Neuron (in vitro differentiated cells): ENCODE data around the gene VLDLR.

Experiments used
- H2AFZ ChIP-seq: one replicate; pipeline ENCODE4 v1.6.1; 2013; ENCODE audit warnings: low read depth, mild to moderate bottlenecking, inconsistent platforms, low read length, moderate library complexity
- H3K27me3 ChIP-seq: one replicate; pipeline ENCODE4 v1.6.1; 2013; ENCODE audit warnings: low read length; ENCODE audit not compliant: insufficient read depth
- H3K36me3 ChIP-seq: one replicate; pipeline ENCODE4 v1.6.1; 2013; ENCODE audit warnings: low read length; ENCODE audit not compliant: insufficient read depth
- H3K4me1 ChIP-seq: one replicate; pipeline ENCODE4 v1.6.1; 2013; ENCODE audit warnings: low read length; ENCODE audit not compliant: insufficient read depth
- H3K4me3 ChIP-seq: 2 replicates; pipeline ENCODE4 v1.5.1; 2013; ENCODE audit warnings: mild to moderate bottlenecking, low read length, moderate library complexity
- H3K9me3 ChIP-seq: one replicate; pipeline ENCODE4 v1.6.1; 2013; ENCODE audit warnings: low read length

Gene VLDLR

DNA sequence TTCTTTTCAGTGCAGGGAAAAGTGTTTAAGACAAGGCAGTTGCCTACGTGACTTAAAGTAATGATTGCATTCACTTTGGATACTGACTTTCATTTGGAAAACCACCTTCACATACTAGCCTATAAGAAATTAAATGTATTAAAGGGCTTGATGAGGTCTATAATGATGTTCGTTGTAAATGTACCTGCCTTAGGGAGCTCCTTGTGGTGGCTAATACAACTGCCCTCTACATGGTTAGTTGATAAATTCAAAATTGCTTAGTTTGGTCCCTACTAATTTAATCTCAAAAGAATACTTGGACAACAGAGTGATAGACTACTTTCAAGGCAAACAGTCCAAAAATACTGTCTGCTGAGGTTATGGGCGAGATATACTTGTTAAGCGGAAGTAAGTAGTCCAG is 3.8 kb downstream of the VLDLR start:
- Histone ChIP-seq H3K9me3 (no peaks in the 10 kb centered on the region), H2AFZ (no peak overlapping the region), H3K27me3 (no peaks in the 10 kb centered on the region), H3K4me3 (no peak overlapping the region), H3K4me1 (peaks cover 20% of the 10 kb centered on the region), H3K36me3 (no peaks in the 10 kb centered on the region)

GRCh38 chr9:2628919-2629318 is 7.3 kb downstream of the VLDLR start:
- H3K27me3 ChIP-seq, result no peaks in the 10 kb centered on the region
- H3K4me3 ChIP-seq, result no peak overlapping the region
- no peak overlapping the region for H2AFZ ChIP-seq
- H3K9me3 ChIP-seq, result no peaks in the 10 kb centered on the region
- peaks cover 21% of the 10 kb centered on the region for H3K4me1 ChIP-seq
- H3K36me3 ChIP-seq, result no peaks in the 10 kb centered on the region

- Histone ChIP-seq H3K4me3 (no peak overlapping the region), H3K9me3 (no peaks in the 10 kb centered on the region), H3K36me3 (no peaks in the 10 kb centered on the region), H3K4me1 (peaks cover 23% of the 10 kb centered on the region), H3K27me3 (no peaks in the 10 kb centered on the region), H2AFZ (no peak overlapping the region)
Measured at GRCh38 chr9:2630158-2630557, 8.6 kb downstream of the VLDLR start.

GRCh38 chr9:2631263-2631662 is 9.7 kb downstream of the VLDLR start:
- Histone ChIP-seq H3K27me3 (no peaks in the 10 kb centered on the region), H3K36me3 (peaks cover 7% of the 10 kb centered on the region), H3K4me1 (peaks cover 34% of the 10 kb centered on the region), H3K4me3 (no peak overlapping the region), H3K9me3 (no peaks in the 10 kb centered on the region), H2AFZ (no peak overlapping the region)

DNA sequence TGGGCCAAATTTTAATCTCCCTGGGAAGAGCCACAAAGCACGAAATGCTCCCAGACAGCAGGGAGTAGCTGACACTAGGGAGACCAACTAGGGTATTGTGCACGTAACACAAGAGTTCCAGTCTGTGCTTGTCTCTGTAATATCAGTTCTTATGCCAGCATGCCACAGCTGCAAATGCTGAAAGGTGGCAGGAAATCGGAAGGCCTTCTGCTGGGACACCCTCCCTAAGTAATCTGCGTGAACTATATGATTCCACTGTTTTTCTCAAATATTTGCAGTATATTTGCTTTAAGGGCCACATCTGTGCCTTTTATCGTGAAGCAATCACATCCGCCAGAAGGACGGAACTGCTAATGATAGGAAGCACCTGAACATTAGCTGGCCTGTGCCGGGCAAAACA is 12.6 kb downstream of the VLDLR start:
- H3K4me3 ChIP-seq, result no peak overlapping the region
- peaks cover 30% of the 10 kb centered on the region for H3K36me3 ChIP-seq
- H2AFZ ChIP-seq, result no peak overlapping the region

GRCh38 chr9:2634818-2635217 is 13.2 kb downstream of the VLDLR start:
- peaks cover 36% of the 10 kb centered on the region for H3K36me3 ChIP-seq
- no peaks in the 10 kb centered on the region for H3K27me3 ChIP-seq
- no peak overlapping the region for H3K4me3 ChIP-seq
- H3K4me1 ChIP-seq, result peaks cover 39% of the 10 kb centered on the region
- H3K9me3 ChIP-seq, result peaks cover 5% of the 10 kb centered on the region
- no peak overlapping the region for H2AFZ ChIP-seq

More for the DNA sequence above, 12.6 kb downstream of the VLDLR start:
- no peaks in the 10 kb centered on the region for H3K27me3 ChIP-seq
- H3K4me1 ChIP-seq, result peaks cover 39% of the 10 kb centered on the region
- peaks cover 2% of the 10 kb centered on the region for H3K9me3 ChIP-seq

DNA sequence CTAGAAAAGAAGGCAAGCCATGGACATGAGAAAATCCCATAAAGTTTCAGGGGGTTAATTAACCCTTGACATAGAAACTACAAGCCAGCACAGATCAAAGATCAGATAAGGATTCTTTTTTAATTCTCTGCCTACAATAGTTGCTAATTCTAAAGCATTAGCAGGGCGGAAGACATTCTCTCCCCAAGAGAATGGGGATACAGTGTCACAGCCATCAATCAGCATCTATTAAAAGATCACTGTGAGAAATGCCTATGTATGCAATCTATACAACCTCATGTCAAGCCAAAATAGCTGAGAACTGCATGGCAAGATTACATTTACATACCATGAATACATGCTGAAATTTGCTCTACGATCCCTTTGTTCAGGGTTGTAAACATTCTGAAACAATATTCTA is 14.3 kb downstream of the VLDLR start:
- Histone ChIP-seq H3K4me1 (peaks cover 39% of the 10 kb centered on the region), H2AFZ (no peak overlapping the region), H3K4me3 (no peak overlapping the region), H3K27me3 (no peaks in the 10 kb centered on the region), H3K9me3 (peaks cover 5% of the 10 kb centered on the region), H3K36me3 (peaks cover 48% of the 10 kb centered on the region)

DNA sequence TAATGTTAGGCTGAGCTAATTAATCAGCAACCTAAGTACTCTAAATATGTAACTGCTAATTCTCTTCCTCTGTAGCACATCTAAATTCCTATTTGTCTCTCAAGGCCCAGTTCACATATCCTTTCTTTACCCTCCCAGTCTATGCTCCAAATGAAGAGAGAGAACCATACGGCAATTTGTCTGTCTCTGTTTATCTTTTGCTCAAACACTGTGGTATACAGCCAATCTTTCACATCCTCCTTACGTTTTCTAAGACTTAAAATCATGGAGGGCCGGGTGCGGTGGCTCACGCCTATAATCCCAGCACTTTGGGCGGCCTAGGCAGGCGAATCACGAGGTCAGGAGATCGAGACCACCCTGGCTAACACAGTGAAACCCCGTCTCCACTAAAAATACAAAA is 15.8 kb downstream of the VLDLR start:
- peaks cover 5% of the 10 kb centered on the region for H3K9me3 ChIP-seq
- peaks cover 35% of the 10 kb centered on the region for H3K4me1 ChIP-seq
- H3K4me3 ChIP-seq, result no peak overlapping the region
- H2AFZ ChIP-seq, result no peak overlapping the region
- no peaks in the 10 kb centered on the region for H3K27me3 ChIP-seq
- H3K36me3 ChIP-seq, result peaks cover 62% of the 10 kb centered on the region

DNA sequence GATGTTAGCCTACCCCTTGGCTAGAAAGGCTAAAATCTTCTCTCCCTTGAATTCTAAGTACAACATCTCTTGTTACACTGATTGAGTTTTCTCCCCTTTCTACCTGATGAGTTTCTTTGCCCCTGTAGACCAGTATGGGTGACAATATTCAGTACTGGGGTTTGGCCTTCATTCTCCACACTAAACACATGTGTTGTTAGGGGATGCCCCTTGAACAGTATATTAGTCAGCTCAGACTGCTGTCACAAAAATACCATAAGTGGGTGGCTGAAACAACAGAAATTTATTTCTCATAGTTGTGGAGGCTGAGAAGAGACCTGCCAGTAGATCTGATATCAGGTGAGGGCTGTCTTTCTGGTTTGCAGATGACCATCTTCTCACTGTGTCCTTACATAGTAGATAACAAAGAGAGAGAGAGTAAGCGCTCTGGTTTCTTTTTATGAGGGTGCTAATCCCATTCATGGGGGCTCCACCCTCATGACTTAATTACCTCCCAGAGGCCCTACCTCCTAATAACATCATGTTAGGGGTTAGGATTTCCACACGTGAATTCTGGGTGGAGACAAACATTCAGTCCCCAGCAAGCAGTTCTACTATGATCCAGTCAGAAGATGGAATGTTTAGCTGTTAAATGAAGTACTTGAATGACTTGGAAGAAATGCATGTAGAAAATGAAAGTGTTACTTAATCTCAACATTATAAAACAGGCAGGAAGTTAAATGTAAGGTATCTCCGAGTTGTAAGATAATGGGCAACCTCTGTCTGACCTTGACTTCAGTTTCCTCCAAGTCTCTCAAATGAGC is 17.5 kb downstream of the VLDLR start:
- Histone ChIP-seq H3K4me3 (no peak overlapping the region), H3K9me3 (peaks cover 10% of the 10 kb centered on the region), H3K36me3 (peaks cover 77% of the 10 kb centered on the region), H2AFZ (no peak overlapping the region), H3K27me3 (no peaks in the 10 kb centered on the region), H3K4me1 (peaks cover 21% of the 10 kb centered on the region)

GRCh38 chr9:2639786-2640185 is 18.2 kb downstream of the VLDLR start:
- H3K36me3 ChIP-seq, result peaks cover 82% of the 10 kb centered on the region
- H2AFZ ChIP-seq, result no peak overlapping the region
- peaks cover 10% of the 10 kb centered on the region for H3K9me3 ChIP-seq
- no peak overlapping the region for H3K4me3 ChIP-seq
- no peaks in the 10 kb centered on the region for H3K27me3 ChIP-seq
- H3K4me1 ChIP-seq, result peaks cover 19% of the 10 kb centered on the region

GRCh38 chr9:2640570-2640969 is 19.0 kb downstream of the VLDLR start:
- peaks cover 90% of the 10 kb centered on the region for H3K36me3 ChIP-seq
- H2AFZ ChIP-seq, result no peak overlapping the region
- H3K4me1 ChIP-seq, result peaks cover 12% of the 10 kb centered on the region
- H3K9me3 ChIP-seq, result peaks cover 10% of the 10 kb centered on the region
- H3K27me3 ChIP-seq, result no peaks in the 10 kb centered on the region
- H3K4me3 ChIP-seq, result no peak overlapping the region

DNA sequence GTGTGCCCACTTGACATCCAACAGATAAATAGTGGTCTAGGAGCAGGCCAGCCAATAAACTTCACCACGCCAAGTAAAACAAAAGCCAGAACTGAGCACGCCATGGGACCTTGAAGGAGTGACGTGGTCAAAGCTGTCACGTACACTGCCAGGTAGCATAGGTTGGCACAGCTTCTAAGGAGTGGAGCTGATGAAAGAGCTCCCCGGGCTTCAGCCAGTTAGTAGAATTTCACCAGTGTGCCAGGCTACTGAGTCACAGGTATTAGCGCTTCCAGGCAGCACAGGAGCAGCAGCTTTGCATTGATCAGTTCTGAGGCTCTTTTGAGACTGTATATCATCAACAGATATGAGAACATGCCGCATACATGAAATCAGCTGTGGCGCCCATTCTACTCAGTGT is 19.4 kb downstream of the VLDLR start:
- H3K4me3 ChIP-seq, result no peak overlapping the region
- H3K27me3 ChIP-seq, result no peaks in the 10 kb centered on the region
- H3K4me1 ChIP-seq, result peaks cover 7% of the 10 kb centered on the region
- peaks cover 90% of the 10 kb centered on the region for H3K36me3 ChIP-seq
- H2AFZ ChIP-seq, result no peak overlapping the region
- peaks cover 10% of the 10 kb centered on the region for H3K9me3 ChIP-seq

- H3K36me3 ChIP-seq, result peaks cover 90% of the 10 kb centered on the region
- H2AFZ ChIP-seq, result no peak overlapping the region
- H3K9me3 ChIP-seq, result peaks cover 10% of the 10 kb centered on the region
Measured at GRCh38 chr9:2642068-2642467, 20.5 kb downstream of the VLDLR start.

DNA sequence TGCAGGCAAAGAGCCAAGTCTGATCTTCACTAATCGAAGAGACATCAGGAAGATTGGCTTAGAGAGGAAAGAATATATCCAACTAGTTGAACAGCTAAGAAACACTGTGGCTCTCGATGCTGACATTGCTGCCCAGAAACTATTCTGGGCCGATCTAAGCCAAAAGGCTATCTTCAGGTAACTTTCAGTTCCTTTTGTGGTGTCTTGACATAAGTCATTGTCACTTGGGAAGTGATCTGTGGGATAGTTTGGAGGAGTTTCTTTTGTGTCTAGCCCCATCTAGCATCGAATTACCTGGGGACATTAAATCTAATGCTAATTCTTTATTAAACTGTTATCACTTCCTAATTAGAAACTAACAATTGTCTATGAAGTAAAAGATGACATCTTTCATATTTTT is 24.0 kb downstream of the VLDLR start:
- peaks cover 94% of the 10 kb centered on the region for H3K36me3 ChIP-seq
- peaks cover 4% of the 10 kb centered on the region for H3K9me3 ChIP-seq
- H3K27me3 ChIP-seq, result no peaks in the 10 kb centered on the region
- H3K4me3 ChIP-seq, result no peak overlapping the region
- no peak overlapping the region for H2AFZ ChIP-seq
- H3K4me1 ChIP-seq, result no peaks in the 10 kb centered on the region

More at GRCh38 chr9:2642068-2642467, 20.5 kb downstream of the VLDLR start:
- Histone ChIP-seq H3K27me3 (no peaks in the 10 kb centered on the region), H3K4me1 (no peaks in the 10 kb centered on the region), H3K4me3 (no peak overlapping the region)
